HEK293T (cell line): ENCODE data around the gene MLLT3.

Experiments used
- ELF4 ChIP-seq: fragments of 450-650 bp; IDR thresholded peaks from 2 replicates; pipeline ENCODE4 v1.6.1; 2017; ENCODE audit warnings: antibody characterized with exemption
- NFRKB ChIP-seq: fragments of 450-650 bp; IDR thresholded peaks from 2 replicates; pipeline ENCODE4 v1.6.1; 2016; ENCODE audit warnings: mild to moderate bottlenecking, moderate library complexity
- SP1 ChIP-seq: fragments of 450-650 bp; IDR thresholded peaks from 2 replicates; pipeline ENCODE4 v1.6.1; 2017
- TARDBP ChIP-seq: fragments of 450-650 bp; IDR thresholded peaks from 2 replicates; pipeline ENCODE4 v1.6.1; 2016

GRCh38 chr9:20309124-20309523 is 313.2 kb downstream of the MLLT3 start:
- TF ChIP-seq TARDBP, result no peak
- no peak for TF ChIP-seq SP1
- TF ChIP-seq ELF4, result no peak
- TF ChIP-seq NFRKB, result no peak
